Measurements from ENCODE around the gene TMEM131L.

The TMEM131L gene

GRCh38 chr4:153497091-153497531, 31.0 kb downstream of the TMEM131L start:
- Histone ChIP-seq H2AFZ (ENCODE audit: low read depth, low read length) (no peak overlapping the region), H3K4me3 (ENCODE audit: insufficient read depth in 1 of 2, low read depth in 1 of 2, low read length in 2 of 2) (no peak overlapping the region), H4K91ac (ENCODE audit: low read length) (no peak overlapping the region), H3K4me2 (ENCODE audit: low read length, poor library complexity, severe bottlenecking) (no peak overlapping the region), H2BK12ac (ENCODE audit: low read length in 2 of 2) (no peak overlapping the region), H3K4ac (ENCODE audit: low read depth in 1 of 2, low read length in 2 of 2) (no peak overlapping the region), H3K79me1 (replicated peaks; ENCODE audit: low read length, poor library complexity, severe bottlenecking) (peaks cover 22% of the 10 kb centered on the region), H3K9ac (ENCODE audit: low read length) (no peak overlapping the region), H3K9me3 (ENCODE audit: control insufficient read depth, low read length) (no peaks in the 10 kb centered on the region), H3K18ac (ENCODE audit: low read depth in 1 of 2, low read length in 2 of 2) (no peak overlapping the region), H2BK5ac (ENCODE audit: low read depth, low read length, poor library complexity, severe bottlenecking) (no peak overlapping the region), H2BK120ac (ENCODE audit: low read depth, low read length) (no peak overlapping the region), H3K4me1 (ENCODE audit: control insufficient read depth, insufficient read depth, low read depth, low read length) (peaks cover 4% of the 10 kb centered on the region), H2BK15ac (ENCODE audit: low read depth, poor library complexity, severe bottlenecking) (no peak overlapping the region), H3K27me3 (ENCODE audit: control insufficient read depth in 1 of 2, insufficient read depth in 1 of 2, low read length in 2 of 2) (no peaks in the 10 kb centered on the region), H4K8ac (ENCODE audit: low read length) (no peak overlapping the region), H3K14ac (ENCODE audit: low read length in 2 of 2) (no peak overlapping the region), H2AK5ac (ENCODE audit: low read length, severe bottlenecking) (no peak overlapping the region), H3K36me3 (ENCODE audit: control insufficient read depth in 1 of 2, insufficient read depth in 2 of 2, low read depth in 1 of 2, low read length in 2 of 2) (no peaks in the 10 kb centered on the region), H3K23ac (ENCODE audit: low read length in 2 of 2) (no peak overlapping the region), H3K27ac (ENCODE audit: low read length, poor library complexity, severe bottlenecking) (no peak overlapping the region)
- no peak for DNase-seq
- 92% methylated on average over 2 of the region's 4 CpGs for WGBS

- peaks cover 4% of the 10 kb centered on the region for H3K4me1 ChIP-seq (ENCODE audit: control insufficient read depth, insufficient read depth, low read depth, low read length)
- peaks cover 22% of the 10 kb centered on the region for H3K79me1 ChIP-seq (replicated peaks; ENCODE audit: low read length, poor library complexity, severe bottlenecking)
- H2BK12ac ChIP-seq (ENCODE audit: low read length in 2 of 2) = no peak overlapping the region
- H3K4me3 ChIP-seq (ENCODE audit: insufficient read depth in 1 of 2, low read depth in 1 of 2, low read length in 2 of 2) = peak overlapping the region in 1 of 2 experiments; percentile 20
- no peak overlapping the region for H2AFZ ChIP-seq (ENCODE audit: low read depth, low read length)
- H3K36me3 ChIP-seq (ENCODE audit: control insufficient read depth in 1 of 2, insufficient read depth in 2 of 2, low read depth in 1 of 2, low read length in 2 of 2) = no peaks in the 10 kb centered on the region
- no peak overlapping the region for H2BK5ac ChIP-seq (ENCODE audit: low read depth, low read length, poor library complexity, severe bottlenecking)
- WGBS = 79% methylated on average over 8 of the region's 9 CpGs
- no peak overlapping the region for H3K4ac ChIP-seq (ENCODE audit: low read depth in 1 of 2, low read length in 2 of 2)
- H3K27me3 ChIP-seq (ENCODE audit: control insufficient read depth in 1 of 2, insufficient read depth in 1 of 2, low read length in 2 of 2) = no peaks in the 10 kb centered on the region
- H3K4me2 ChIP-seq (ENCODE audit: low read length, poor library complexity, severe bottlenecking) = no peak overlapping the region
- no peak overlapping the region for H4K91ac ChIP-seq (ENCODE audit: low read length)
- no peak overlapping the region for H3K23ac ChIP-seq (ENCODE audit: low read length in 2 of 2)
- H3K14ac ChIP-seq (ENCODE audit: low read length in 2 of 2) = no peak overlapping the region
- H3K9me3 ChIP-seq (ENCODE audit: control insufficient read depth, low read length) = no peaks in the 10 kb centered on the region
- H2AK5ac ChIP-seq (ENCODE audit: low read length, severe bottlenecking) = no peak overlapping the region
- no peak overlapping the region for H2BK120ac ChIP-seq (ENCODE audit: low read depth, low read length)
- H2BK15ac ChIP-seq (ENCODE audit: low read depth, poor library complexity, severe bottlenecking) = no peak overlapping the region
- H3K9ac ChIP-seq (ENCODE audit: low read length) = peak overlapping the region; percentile 52
- no peak overlapping the region for H4K8ac ChIP-seq (ENCODE audit: low read length)
- no peak overlapping the region for H3K27ac ChIP-seq (ENCODE audit: low read length, poor library complexity, severe bottlenecking)
- H3K18ac ChIP-seq (ENCODE audit: low read depth in 1 of 2, low read length in 2 of 2) = no peak overlapping the region
- no peak for DNase-seq
Measured at GRCh38 chr4:153497988-153498967, 32.1 kb downstream of the TMEM131L start.

- H3K14ac ChIP-seq (ENCODE audit: low read length in 2 of 2) = no peak overlapping the region
- peaks cover 16% of the 10 kb centered on the region for H3K79me1 ChIP-seq (replicated peaks; ENCODE audit: low read length, poor library complexity, severe bottlenecking)
- H3K4me3 ChIP-seq (ENCODE audit: insufficient read depth in 1 of 2, low read depth in 1 of 2, low read length in 2 of 2) = no peak overlapping the region
- H2BK120ac ChIP-seq (ENCODE audit: low read depth, low read length) = no peak overlapping the region
- H3K9me3 ChIP-seq (ENCODE audit: control insufficient read depth, low read length) = no peaks in the 10 kb centered on the region
- peaks cover 4% of the 10 kb centered on the region for H3K4me1 ChIP-seq (ENCODE audit: control insufficient read depth, insufficient read depth, low read depth, low read length)
- no peak overlapping the region for H2BK15ac ChIP-seq (ENCODE audit: low read depth, poor library complexity, severe bottlenecking)
- H3K4ac ChIP-seq (ENCODE audit: low read depth in 1 of 2, low read length in 2 of 2) = no peak overlapping the region
- H2BK12ac ChIP-seq (ENCODE audit: low read length in 2 of 2) = no peak overlapping the region
- WGBS = 98% methylated on average over 11 of the region's 11 CpGs
- H2AK5ac ChIP-seq (ENCODE audit: low read length, severe bottlenecking) = no peak overlapping the region
- DNase-seq = no peak
- no peak overlapping the region for H4K91ac ChIP-seq (ENCODE audit: low read length)
- H3K9ac ChIP-seq (ENCODE audit: low read length) = no peak overlapping the region
- H2BK5ac ChIP-seq (ENCODE audit: low read depth, low read length, poor library complexity, severe bottlenecking) = no peak overlapping the region
- H3K23ac ChIP-seq (ENCODE audit: low read length in 2 of 2) = no peak overlapping the region
- no peak overlapping the region for H3K4me2 ChIP-seq (ENCODE audit: low read length, poor library complexity, severe bottlenecking)
- H3K36me3 ChIP-seq (ENCODE audit: control insufficient read depth in 1 of 2, insufficient read depth in 2 of 2, low read depth in 1 of 2, low read length in 2 of 2) = no peaks in the 10 kb centered on the region
- no peak overlapping the region for H3K18ac ChIP-seq (ENCODE audit: low read depth in 1 of 2, low read length in 2 of 2)
- no peak overlapping the region for H4K8ac ChIP-seq (ENCODE audit: low read length)
- no peaks in the 10 kb centered on the region for H3K27me3 ChIP-seq (ENCODE audit: control insufficient read depth in 1 of 2, insufficient read depth in 1 of 2, low read length in 2 of 2)
- no peak overlapping the region for H2AFZ ChIP-seq (ENCODE audit: low read depth, low read length)
- H3K27ac ChIP-seq (ENCODE audit: low read length, poor library complexity, severe bottlenecking) = no peak overlapping the region
Measured at GRCh38 chr4:153499005-153499404, 32.8 kb downstream of the TMEM131L start.

GRCh38 chr4:153501578-153501977, 35.4 kb downstream of the TMEM131L start:
- Histone ChIP-seq H3K9me3 (ENCODE audit: control insufficient read depth, low read length) (no peaks in the 10 kb centered on the region), H2BK5ac (ENCODE audit: low read depth, low read length, poor library complexity, severe bottlenecking) (no peak overlapping the region), H3K4ac (ENCODE audit: low read depth in 1 of 2, low read length in 2 of 2) (no peak overlapping the region), H3K18ac (ENCODE audit: low read depth in 1 of 2, low read length in 2 of 2) (no peak overlapping the region), H2BK120ac (ENCODE audit: low read depth, low read length) (no peak overlapping the region), H4K8ac (ENCODE audit: low read length) (no peak overlapping the region), H3K27me3 (ENCODE audit: control insufficient read depth in 1 of 2, insufficient read depth in 1 of 2, low read length in 2 of 2) (no peaks in the 10 kb centered on the region), H3K27ac (ENCODE audit: low read length, poor library complexity, severe bottlenecking) (no peak overlapping the region), H3K14ac (ENCODE audit: low read length in 2 of 2) (no peak overlapping the region), H3K23ac (ENCODE audit: low read length in 2 of 2) (no peak overlapping the region), H3K4me3 (ENCODE audit: insufficient read depth in 1 of 2, low read depth in 1 of 2, low read length in 2 of 2) (no peak overlapping the region), H2AK5ac (ENCODE audit: low read length, severe bottlenecking) (no peak overlapping the region), H2BK15ac (ENCODE audit: low read depth, poor library complexity, severe bottlenecking) (no peak overlapping the region), H3K9ac (ENCODE audit: low read length) (no peak overlapping the region), H4K91ac (ENCODE audit: low read length) (no peak overlapping the region), H2AFZ (ENCODE audit: low read depth, low read length) (no peak overlapping the region), H3K36me3 (ENCODE audit: control insufficient read depth in 1 of 2, insufficient read depth in 2 of 2, low read depth in 1 of 2, low read length in 2 of 2) (no peaks in the 10 kb centered on the region), H3K4me2 (ENCODE audit: low read length, poor library complexity, severe bottlenecking) (no peak overlapping the region), H3K4me1 (ENCODE audit: control insufficient read depth, insufficient read depth, low read depth, low read length) (peaks cover 4% of the 10 kb centered on the region), H3K79me1 (replicated peaks; ENCODE audit: low read length, poor library complexity, severe bottlenecking) (peaks cover 10% of the 10 kb centered on the region), H2BK12ac (ENCODE audit: low read length in 2 of 2) (no peak overlapping the region)
- no peak for DNase-seq
- WGBS = no CpG with 5 or more reads among the region's 1 CpG
